ENCODE data around the gene FAM120B.

Gene FAM120B

GRCh38 chr6:170410241-170410640, 103.7 kb downstream of the FAM120B start:
- TF ChIP-seq SUZ12 (IDR thresholded peaks at IDR 0.05; ENCODE audit: extremely low read depth, insufficient read depth, insufficient read length) (no peak), YY1 (IDR thresholded peaks at IDR 0.05; ENCODE audit: insufficient read depth, insufficient read length) (no peak), ZNF274 (IDR thresholded peaks at IDR 0.05; ENCODE audit: low read depth, low read length) (no peak)
- H3K4me3 ChIP-seq (ENCODE audit: insufficient read length, low read depth): no peak overlapping the region
- DNase-seq (ENCODE audit: low read depth, low spot score): no peak
- H3K9me3 ChIP-seq (ENCODE audit: insufficient read depth, low read length): no peaks in the 10 kb centered on the region
- no peaks in the 10 kb centered on the region for H3K4me1 ChIP-seq (ENCODE audit: insufficient read depth, insufficient read length)
- no peaks in the 10 kb centered on the region for H3K27me3 ChIP-seq (ENCODE audit: insufficient read depth, insufficient read length)
- H3K9ac ChIP-seq (ENCODE audit: insufficient read length, low read depth): no peak overlapping the region
- peaks cover 6% of the 10 kb centered on the region for H3K36me3 ChIP-seq (ENCODE audit: insufficient read depth, insufficient read length, low read length)

GRCh38 chr6:170415318-170415717, 108.8 kb downstream of the FAM120B start:
- no peak overlapping the region for H3K4me3 ChIP-seq (ENCODE audit: insufficient read length, low read depth)
- TF ChIP-seq ZNF274 (IDR thresholded peaks at IDR 0.05; ENCODE audit: low read depth, low read length) (no peak), SUZ12 (IDR thresholded peaks at IDR 0.05; ENCODE audit: extremely low read depth, insufficient read depth, insufficient read length) (no peak), YY1 (IDR thresholded peaks at IDR 0.05; ENCODE audit: insufficient read depth, insufficient read length) (no peak)
- no peaks in the 10 kb centered on the region for H3K36me3 ChIP-seq (ENCODE audit: insufficient read depth, insufficient read length, low read length)
- no peaks in the 10 kb centered on the region for H3K4me1 ChIP-seq (ENCODE audit: insufficient read depth, insufficient read length)
- no peak overlapping the region for H3K9ac ChIP-seq (ENCODE audit: insufficient read length, low read depth)
- no peaks in the 10 kb centered on the region for H3K27me3 ChIP-seq (ENCODE audit: insufficient read depth, insufficient read length)
- DNase-seq (ENCODE audit: low read depth, low spot score): no peak
- no peaks in the 10 kb centered on the region for H3K9me3 ChIP-seq (ENCODE audit: insufficient read depth, low read length)

GRCh38 chr6:170416303-170416702, 109.7 kb downstream of the FAM120B start:
- no peak overlapping the region for H3K4me3 ChIP-seq (ENCODE audit: insufficient read length, low read depth)
- H3K4me1 ChIP-seq (ENCODE audit: insufficient read depth, insufficient read length): no peaks in the 10 kb centered on the region
- no peaks in the 10 kb centered on the region for H3K27me3 ChIP-seq (ENCODE audit: insufficient read depth, insufficient read length)
- no peak overlapping the region for H3K9ac ChIP-seq (ENCODE audit: insufficient read length, low read depth)
- H3K36me3 ChIP-seq (ENCODE audit: insufficient read depth, insufficient read length, low read length): no peaks in the 10 kb centered on the region
- TF ChIP-seq SUZ12 (IDR thresholded peaks at IDR 0.05; ENCODE audit: extremely low read depth, insufficient read depth, insufficient read length): no peak
- no peak for TF ChIP-seq YY1 (IDR thresholded peaks at IDR 0.05; ENCODE audit: insufficient read depth, insufficient read length)
- TF ChIP-seq ZNF274 (IDR thresholded peaks at IDR 0.05; ENCODE audit: low read depth, low read length): no peak
- no peak for DNase-seq (ENCODE audit: low read depth, low spot score)
- H3K9me3 ChIP-seq (ENCODE audit: insufficient read depth, low read length): no peaks in the 10 kb centered on the region

- TF ChIP-seq ZNF274 (IDR thresholded peaks at IDR 0.05; ENCODE audit: low read depth, low read length) (no peak), YY1 (IDR thresholded peaks at IDR 0.05; ENCODE audit: insufficient read depth, insufficient read length) (no peak), SUZ12 (IDR thresholded peaks at IDR 0.05; ENCODE audit: extremely low read depth, insufficient read depth, insufficient read length) (no peak)
- Histone ChIP-seq H3K4me3 (ENCODE audit: insufficient read length, low read depth) (no peak overlapping the region), H3K27me3 (ENCODE audit: insufficient read depth, insufficient read length) (no peaks in the 10 kb centered on the region), H3K36me3 (ENCODE audit: insufficient read depth, insufficient read length, low read length) (no peaks in the 10 kb centered on the region), H3K9ac (ENCODE audit: insufficient read length, low read depth) (no peak overlapping the region), H3K4me1 (ENCODE audit: insufficient read depth, insufficient read length) (no peaks in the 10 kb centered on the region), H3K9me3 (ENCODE audit: insufficient read depth, low read length) (no peaks in the 10 kb centered on the region)
- no peak for DNase-seq (ENCODE audit: low read depth, low spot score)
Measured at GRCh38 chr6:170416959-170417606, 110.5 kb downstream of the FAM120B start.

- no peaks in the 10 kb centered on the region for H3K4me1 ChIP-seq (ENCODE audit: insufficient read depth, insufficient read length)
- no peak overlapping the region for H3K9ac ChIP-seq (ENCODE audit: insufficient read length, low read depth)
- no peaks in the 10 kb centered on the region for H3K9me3 ChIP-seq (ENCODE audit: insufficient read depth, low read length)
- no peaks in the 10 kb centered on the region for H3K36me3 ChIP-seq (ENCODE audit: insufficient read depth, insufficient read length, low read length)
- no peak overlapping the region for H3K4me3 ChIP-seq (ENCODE audit: insufficient read length, low read depth)
- DNase-seq (ENCODE audit: low read depth, low spot score): no peak
- TF ChIP-seq YY1 (IDR thresholded peaks at IDR 0.05; ENCODE audit: insufficient read depth, insufficient read length): no peak
- no peak for TF ChIP-seq SUZ12 (IDR thresholded peaks at IDR 0.05; ENCODE audit: extremely low read depth, insufficient read depth, insufficient read length)
- no peak for TF ChIP-seq ZNF274 (IDR thresholded peaks at IDR 0.05; ENCODE audit: low read depth, low read length)
- no peaks in the 10 kb centered on the region for H3K27me3 ChIP-seq (ENCODE audit: insufficient read depth, insufficient read length)
Measured at GRCh38 chr6:170417881-170418280, 111.3 kb downstream of the FAM120B start.

- TF ChIP-seq ZNF274 (IDR thresholded peaks at IDR 0.05; ENCODE audit: low read depth, low read length) (no peak), YY1 (IDR thresholded peaks at IDR 0.05; ENCODE audit: insufficient read depth, insufficient read length) (no peak), SUZ12 (IDR thresholded peaks at IDR 0.05; ENCODE audit: extremely low read depth, insufficient read depth, insufficient read length) (no peak)
Measured at GRCh38 chr6:170420283-170420682, 113.7 kb downstream of the FAM120B start.

GRCh38 chr6:170420791-170421776, 114.5 kb downstream of the FAM120B start:
- H3K9ac ChIP-seq (ENCODE audit: insufficient read length, low read depth): no peak overlapping the region
- H3K4me3 ChIP-seq (ENCODE audit: insufficient read length, low read depth): no peak overlapping the region
- H3K36me3 ChIP-seq (ENCODE audit: insufficient read depth, insufficient read length, low read length): no peaks in the 10 kb centered on the region
- no peaks in the 10 kb centered on the region for H3K9me3 ChIP-seq (ENCODE audit: insufficient read depth, low read length)
- H3K27me3 ChIP-seq (ENCODE audit: insufficient read depth, insufficient read length): no peaks in the 10 kb centered on the region
- no peaks in the 10 kb centered on the region for H3K4me1 ChIP-seq (ENCODE audit: insufficient read depth, insufficient read length)
- DNase-seq (ENCODE audit: low read depth, low spot score): no peak
- TF ChIP-seq YY1 (IDR thresholded peaks at IDR 0.05; ENCODE audit: insufficient read depth, insufficient read length) (no peak), SUZ12 (IDR thresholded peaks at IDR 0.05; ENCODE audit: extremely low read depth, insufficient read depth, insufficient read length) (no peak), ZNF274 (IDR thresholded peaks at IDR 0.05; ENCODE audit: low read depth, low read length) (no peak)

More at GRCh38 chr6:170420283-170420682, 113.7 kb downstream of the FAM120B start:
- no peak overlapping the region for H3K4me3 ChIP-seq (ENCODE audit: insufficient read length, low read depth)
- no peaks in the 10 kb centered on the region for H3K27me3 ChIP-seq (ENCODE audit: insufficient read depth, insufficient read length)
- H3K4me1 ChIP-seq (ENCODE audit: insufficient read depth, insufficient read length): no peaks in the 10 kb centered on the region
- no peak for DNase-seq (ENCODE audit: low read depth, low spot score)
- no peaks in the 10 kb centered on the region for H3K36me3 ChIP-seq (ENCODE audit: insufficient read depth, insufficient read length, low read length)
- no peak overlapping the region for H3K9ac ChIP-seq (ENCODE audit: insufficient read length, low read depth)
- H3K9me3 ChIP-seq (ENCODE audit: insufficient read depth, low read length): no peaks in the 10 kb centered on the region
